ENCODE data around the gene NFE2L1. TPM values are rescaled to one million over a fixed set of nuclear protein-coding genes. Genes with fewer than 3 reads are reported as not detected.
"Not testable (repeated sequence)": the region's sequence is repeated elsewhere in the genome, so short reads cannot be mapped to it uniquely, and the experiment has no call there.

Gene NFE2L1
- 100 to 1,000 TPM; 165 to 173 TPM for total RNA-seq
- polyA plus RNA-seq (ENCODE audit: insufficient read length in 6 of 6): 100 to 1,000 TPM in 5 of 6 donors, 10 to 100 TPM in 1; 92.1 to 123 (median 111) TPM
- long read RNA-seq, donor 1, full-length matches to known transcripts: 18 of 94 reads
- long read RNA-seq, donor 1, partial matches to known transcripts: 76 of 94 reads
- long read RNA-seq, donor 1, other reads (novel, unspliced or antisense): 0 of 94 reads
- long read RNA-seq, donor 2, full-length matches to known transcripts: 10 of 89 reads
- long read RNA-seq, donor 2, partial matches to known transcripts: 79 of 89 reads
- long read RNA-seq, donor 2, other reads (novel, unspliced or antisense): 0 of 89 reads
- long read RNA-seq, donor 3, full-length matches to known transcripts: 19 of 35 reads
- long read RNA-seq, donor 3, partial matches to known transcripts: 16 of 35 reads
- long read RNA-seq, donor 3, other reads (novel, unspliced or antisense): 0 of 35 reads
- long read RNA-seq, donor 4, full-length matches to known transcripts: 1 of 17 reads
- long read RNA-seq, donor 4, partial matches to known transcripts: 2 of 17 reads
- long read RNA-seq, donor 4, other reads (novel, unspliced or antisense): 14 of 17 reads
- long read RNA-seq, donor 5, full-length matches to known transcripts: 14 of 63 reads
- long read RNA-seq, donor 5, partial matches to known transcripts: 49 of 63 reads
- long read RNA-seq, donor 5, other reads (novel, unspliced or antisense): 0 of 63 reads
- long read RNA-seq, donor 6, full-length matches to known transcripts: 17 of 22 reads
- long read RNA-seq, donor 6, partial matches to known transcripts: 5 of 22 reads
- long read RNA-seq, donor 6, other reads (novel, unspliced or antisense): 0 of 22 reads
- long read RNA-seq, donor 7, full-length matches to known transcripts: 16 of 21 reads
- long read RNA-seq, donor 7, partial matches to known transcripts: 5 of 21 reads
- long read RNA-seq, donor 7, other reads (novel, unspliced or antisense): 0 of 21 reads
- long read RNA-seq, donor 8, full-length matches to known transcripts: 17 of 72 reads
- long read RNA-seq, donor 8, partial matches to known transcripts: 55 of 72 reads
- long read RNA-seq, donor 8, other reads (novel, unspliced or antisense): 0 of 72 reads
- long read RNA-seq, donor 9: 0 reads
- long read RNA-seq, donor 10, full-length matches to known transcripts: 1 of 3 reads
- long read RNA-seq, donor 10, partial matches to known transcripts: 0 of 3 reads
- long read RNA-seq, donor 10, other reads (novel, unspliced or antisense): 2 of 3 reads
- long read RNA-seq, donor 11: 0 reads
- long read RNA-seq, donor 12, full-length matches to known transcripts: 12 of 34 reads
- long read RNA-seq, donor 12, partial matches to known transcripts: 22 of 34 reads
- long read RNA-seq, donor 12, other reads (novel, unspliced or antisense): 0 of 34 reads

GRCh38 chr17:48047741-48048383 lies at the start of gene NFE2L1:
TSS of gene NFE2L1 (plus strand) at chr17:48048359. CDS start at chr17:48051119, 2,760 bp downstream.
- Histone ChIP-seq H3K27ac (peak within 1 kb of the TSS; percentile 95 to 98), H3K9me3 (no peaks in the 10 kb centered on the region), H3K4me1 (peaks cover 31 to 57% of the 10 kb centered on the region in 2 donors), H3K27me3 (no peaks in the 10 kb centered on the region), H3K4me3 (peak within 1 kb of the TSS; percentile 64 to 82), H3K36me3 (peaks cover 0 to 23% of the 10 kb centered on the region in 2 donors)
- peak; percentile 91 for ATAC-seq
- DNase-seq: peak; percentile 98 to 100 (median 98)
- TF ChIP-seq CTCF (IDR thresholded peaks at IDR 0.05): no peak
- intact Hi-C loops (cut with DNase I): no loop called here

- no peak for ATAC-seq
- H3K27me3 ChIP-seq: peaks cover 0 to 30% of the 10 kb centered on the region in 2 donors
- no peak for DNase-seq
- intact Hi-C loops (cut with DNase I): no loop called here
- H3K4me3 ChIP-seq: no peak overlapping the region
- no peaks in the 10 kb centered on the region for H3K36me3 ChIP-seq
- no peak for TF ChIP-seq CTCF (IDR thresholded peaks at IDR 0.05)
- H3K27ac ChIP-seq: no peak overlapping the region
- no peaks in the 10 kb centered on the region for H3K9me3 ChIP-seq
- peaks cover 3 to 33% of the 10 kb centered on the region in 2 donors for H3K4me1 ChIP-seq
Observed at GRCh38 chr17:47999582-47999981, 48.6 kb upstream of the NFE2L1 start.

- no peak for TF ChIP-seq CTCF (IDR thresholded peaks at IDR 0.05)
- peak overlapping the region; percentile 77 to 84 for H3K27ac ChIP-seq
- no peaks in the 10 kb centered on the region for H3K9me3 ChIP-seq
- intact Hi-C loops (cut with DNase I): no loop called here
- no peak for DNase-seq
- H3K27me3 ChIP-seq: peaks cover 0 to 23% of the 10 kb centered on the region in 2 donors
- peak; percentile 39 for ATAC-seq
- peaks cover 3 to 33% of the 10 kb centered on the region in 2 donors for H3K4me1 ChIP-seq
- no peaks in the 10 kb centered on the region for H3K36me3 ChIP-seq
- H3K4me3 ChIP-seq: no peak overlapping the region
Observed at GRCh38 chr17:48001197-48001596, 47.0 kb upstream of the NFE2L1 start.

GRCh38 chr17:48001657-48002056 lies 46.5 kb upstream of the NFE2L1 start:
- Histone ChIP-seq H3K27ac (peak overlapping the region; percentile 77 to 84), H3K4me1 (peaks cover 3 to 33% of the 10 kb centered on the region in 2 donors), H3K27me3 (peaks cover 0 to 23% of the 10 kb centered on the region in 2 donors)
- DNase-seq; intact Hi-C loops (cut with DNase I); ATAC-seq; H3K36me3 ChIP-seq; H3K4me3 ChIP-seq; H3K9me3 ChIP-seq: not testable (repeated sequence)

Data from left lung (tissue), 14 donors.